ENCODE measurements around the gene KLHDC10. TPM values are rescaled to one million over a fixed set of nuclear protein-coding genes. Genes with fewer than 3 reads are reported as not detected.

Gene KLHDC10
- total RNA-seq, 4 donors from 2014 or later, result 17.0 to 28.8 (median 23.0) TPM

DNA sequence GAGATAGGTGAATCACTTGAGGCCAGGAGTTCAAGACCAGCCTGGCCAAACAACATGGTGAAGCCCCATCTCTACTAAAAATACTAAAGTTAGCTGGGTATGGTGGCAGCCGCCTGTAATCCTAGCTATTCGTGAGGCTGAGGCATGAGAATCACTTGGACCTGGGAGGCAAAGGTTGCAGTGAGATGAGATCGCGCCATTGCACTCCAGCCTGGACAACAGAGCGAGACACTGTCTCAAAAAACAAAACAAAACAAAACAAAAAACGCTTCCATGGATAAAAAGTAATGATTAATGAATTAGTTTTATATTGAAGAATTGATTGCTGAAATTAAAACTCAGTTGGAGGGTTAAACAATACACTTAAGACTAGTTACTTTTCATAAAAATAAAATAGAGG is 32.3 kb downstream of the KLHDC10 start:
- Histone ChIP-seq H3K9me3 (no peaks in the 10 kb centered on the region), H3K27ac (no peak overlapping the region), H3K4me1 (no peaks in the 10 kb centered on the region), H3K27me3 (no peaks in the 10 kb centered on the region), H3K4me3 (no peak overlapping the region), H3K36me3 (no peaks in the 10 kb centered on the region)
- no peak for ATAC-seq
- 94% methylated on average over 6 of the region's 6 CpGs; no CpG with 5 or more reads in 1 of the 2 donors for WGBS, 2 donors (ENCODE audit: low coverage in 1 of 2)
- TF ChIP-seq POLR2AphosphoS5 (IDR thresholded peaks at IDR 0.05) (no peak), EP300 (IDR thresholded peaks at IDR 0.05) (no peak), POLR2A (IDR thresholded peaks at IDR 0.05) (no peak), CTCF (IDR thresholded peaks at IDR 0.05) (no peak)

- Histone ChIP-seq H3K36me3 (no peaks in the 10 kb centered on the region), H3K4me3 (no peak overlapping the region), H3K27ac (no peak overlapping the region), H3K4me1 (no peaks in the 10 kb centered on the region), H3K27me3 (no peaks in the 10 kb centered on the region), H3K9me3 (no peaks in the 10 kb centered on the region)
- no peak for TF ChIP-seq EP300 (IDR thresholded peaks at IDR 0.05)
- no peak for TF ChIP-seq POLR2A (IDR thresholded peaks at IDR 0.05)
- no peak for TF ChIP-seq POLR2AphosphoS5 (IDR thresholded peaks at IDR 0.05)
- no peak for TF ChIP-seq CTCF (IDR thresholded peaks at IDR 0.05)
- WGBS, 2 donors (ENCODE audit: low coverage in 1 of 2), result 76 to 92% methylated on average over 3 to 26 of the region's 31 CpGs
- ATAC-seq, result no peak
These were observed 37.8 kb downstream of the KLHDC10 start for GRCh38 chr7:130107949-130108674.

DNA sequence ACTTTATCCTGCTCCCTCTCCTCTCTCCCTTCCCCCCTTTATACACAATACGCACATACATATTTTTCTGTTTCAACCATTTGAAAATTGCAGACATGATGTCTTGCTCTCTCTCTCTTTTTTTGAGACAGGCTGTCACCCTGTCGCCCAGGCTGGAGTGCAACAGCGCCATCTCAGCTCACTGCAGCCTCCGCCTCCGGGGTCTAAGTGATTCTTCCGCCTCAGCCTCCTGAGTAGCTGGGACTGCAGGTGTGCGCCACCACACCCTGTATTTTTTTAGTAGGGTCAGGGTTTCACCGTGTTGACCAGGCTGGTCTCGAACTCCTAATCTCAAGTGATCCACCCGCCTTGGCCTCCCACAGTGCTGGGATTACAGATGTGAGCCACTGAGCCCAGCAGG is 38.5 kb downstream of the KLHDC10 start:
- H3K36me3 ChIP-seq, result no peaks in the 10 kb centered on the region
- no peaks in the 10 kb centered on the region for H3K9me3 ChIP-seq
- ATAC-seq, result no peak
- no peaks in the 10 kb centered on the region for H3K4me1 ChIP-seq
- no peak overlapping the region for H3K27ac ChIP-seq
- no peaks in the 10 kb centered on the region for H3K27me3 ChIP-seq
- WGBS, 2 donors (ENCODE audit: low coverage in 1 of 2), result 93% methylated on average over 5 to 10 of the region's 10 CpGs
- no peak overlapping the region for H3K4me3 ChIP-seq
- TF ChIP-seq POLR2A (IDR thresholded peaks at IDR 0.05), result no peak
- TF ChIP-seq EP300 (IDR thresholded peaks at IDR 0.05), result no peak
- TF ChIP-seq CTCF (IDR thresholded peaks at IDR 0.05), result no peak
- no peak for TF ChIP-seq POLR2AphosphoS5 (IDR thresholded peaks at IDR 0.05)

DNA sequence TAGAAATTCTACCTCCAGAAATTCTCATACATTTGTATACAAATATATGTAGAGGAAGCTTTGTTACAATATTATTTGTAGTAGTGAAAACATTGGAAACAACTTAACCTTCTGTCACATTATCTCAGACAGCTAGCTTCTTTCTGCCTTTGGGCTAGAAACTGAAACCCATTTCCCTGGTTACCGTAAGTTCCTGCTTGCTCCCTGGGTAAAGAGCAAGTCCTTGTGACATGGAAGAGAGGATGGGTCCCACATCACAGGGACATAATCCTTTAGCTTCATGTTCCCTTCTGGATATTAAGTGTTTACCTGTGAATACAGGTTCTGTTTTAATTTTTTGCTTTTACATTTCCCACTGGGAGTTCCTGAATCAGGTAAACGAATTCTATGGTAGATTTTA is 41.8 kb downstream of the KLHDC10 start:
- Histone ChIP-seq H3K4me3 (no peak overlapping the region), H3K4me1 (no peaks in the 10 kb centered on the region), H3K36me3 (no peaks in the 10 kb centered on the region), H3K27ac (no peak overlapping the region), H3K9me3 (no peaks in the 10 kb centered on the region), H3K27me3 (no peaks in the 10 kb centered on the region)
- TF ChIP-seq POLR2AphosphoS5 (IDR thresholded peaks at IDR 0.05) (no peak), POLR2A (IDR thresholded peaks at IDR 0.05) (no peak), EP300 (IDR thresholded peaks at IDR 0.05) (no peak), CTCF (IDR thresholded peaks at IDR 0.05) (no peak)
- ATAC-seq, result no peak
- WGBS, 2 donors (ENCODE audit: low coverage in 1 of 2), result 52 to 66% methylated on average over 2 of the region's 2 CpGs
